HepG2 (cell line): Measurements from ENCODE around the gene NPFFR1. TPM values are rescaled to one million over a fixed set of nuclear protein-coding genes. Genes with fewer than 3 reads are reported as not detected.

Experiments used
- ATF3 ChIP-seq: sonication (generic); formaldehyde crosslinking; IDR thresholded peaks from 2 replicates; pipeline ENCODE4 v1.4.0; 2020; ENCODE audit warnings: missing genetic modification reagents
- BORCS8-MEF2B ChIP-seq: sonication (generic); formaldehyde crosslinking; IDR thresholded peaks from 2 replicates; pipeline ENCODE4 v1.8.0; 2022; ENCODE audit warnings: mild to moderate bottlenecking, missing genetic modification reagents
- BRF2 ChIP-seq: sonication (generic); formaldehyde crosslinking; IDR thresholded peaks from 2 replicates; pipeline ENCODE4 v1.8.1; 2022; ENCODE audit warnings: mild to moderate bottlenecking, missing genetic modification reagents
- FOSL2 ChIP-seq: sonication (generic); formaldehyde crosslinking; IDR thresholded peaks from 2 replicates; pipeline ENCODE4 v1.4.0; 2020; ENCODE audit warnings: missing genetic modification reagents
- HBP1 ChIP-seq: IDR thresholded peaks from 2 replicates; pipeline ENCODE4 v1.6.1; 2016; ENCODE audit warnings: low read depth, control low read depth
- HNF1B ChIP-seq: sonication (generic); formaldehyde crosslinking; IDR thresholded peaks from 2 replicates; pipeline ENCODE4 v1.5.1; 2020; ENCODE audit warnings: mild to moderate bottlenecking, moderate library complexity, missing genetic modification reagents
- KDM2A ChIP-seq: sonication (generic); formaldehyde crosslinking; IDR thresholded peaks from 2 replicates; pipeline ENCODE4 v1.4.0; 2020; ENCODE audit warnings: low read depth, missing genetic modification reagents, borderline replicate concordance
- LCORL ChIP-seq, 2 experiments: fragments of 450-650 bp in 1 of 2; sonication (generic) in 1 of 2; formaldehyde crosslinking in 1 of 2; IDR thresholded peaks; 2 replicates each; pipeline versions ENCODE4 v1.5.0 to v1.6.1; 2017 to 2020; ENCODE audit warnings: antibody characterized with exemption in 1 of 2, missing genetic modification reagents in 1 of 2
- POLR2A ChIP-seq, 2 experiments: IDR thresholded peaks; 2 replicates each; pipeline ENCODE4 v1.6.1; 2011; ENCODE audit warnings: low read depth in 2 of 2, low read length in 2 of 2, mild to moderate bottlenecking in 1 of 2, moderate library complexity in 1 of 2; ENCODE audit not compliant: insufficient read depth in 1 of 2
- ZBTB33 ChIP-seq: sonication (generic); formaldehyde crosslinking; IDR thresholded peaks from 2 replicates; pipeline ENCODE4 v1.4.0; 2020; ENCODE audit warnings: missing genetic modification reagents
- ZBTB42 ChIP-seq: sonication (generic); formaldehyde crosslinking; IDR thresholded peaks from 2 replicates; pipeline ENCODE4 v1.5.0; 2020; ENCODE audit warnings: mild to moderate bottlenecking, missing genetic modification reagents
- ZFX ChIP-seq: sonication (generic); formaldehyde crosslinking; IDR thresholded peaks from 2 replicates; pipeline ENCODE4 v1.4.0; 2020; ENCODE audit warnings: mild to moderate bottlenecking, low read depth, missing genetic modification reagents, moderate library complexity
- ZNF121 ChIP-seq: sonication (generic); formaldehyde crosslinking; IDR thresholded peaks from 2 replicates; pipeline ENCODE4 v1.5.0; 2020; ENCODE audit warnings: mild to moderate bottlenecking, missing genetic modification reagents
- ZNF205 ChIP-seq: IDR thresholded peaks from 2 replicates; pipeline ENCODE4 v1.6.1; 2018; ENCODE audit warnings: missing biosample characterization, missing genetic modification reagents
- ZNF333 ChIP-seq: sonication (generic); formaldehyde crosslinking; IDR thresholded peaks from 2 replicates; pipeline ENCODE4 v1.4.0; 2020; ENCODE audit warnings: mild to moderate bottlenecking, missing genetic modification reagents, borderline replicate concordance
- ZNF414 ChIP-seq: sonication (generic); formaldehyde crosslinking; IDR thresholded peaks from 2 replicates; pipeline ENCODE4 v1.5.0; 2020; ENCODE audit warnings: missing genetic modification reagents
- ZNF615 ChIP-seq: sonication (generic); formaldehyde crosslinking; IDR thresholded peaks from 2 replicates; pipeline ENCODE4 v1.5.0; 2020; ENCODE audit warnings: mild to moderate bottlenecking, missing genetic modification reagents, borderline replicate concordance
- ZNF710 ChIP-seq: sonication (generic); formaldehyde crosslinking; IDR thresholded peaks from 2 replicates; pipeline ENCODE4 v1.5.0; 2020; ENCODE audit warnings: mild to moderate bottlenecking, missing genetic modification reagents, borderline replicate concordance
- ZNF792 ChIP-seq: IDR thresholded peaks from 2 replicates; pipeline ENCODE4 v1.6.1; 2016
- polyA plus RNA-seq, 8 experiments: library from polyadenylated mRNA; depleted of rRNA in 3 of 8; stranded (reverse) in 7 of 8; unstranded in 1 of 8; fragments of >200 nt; fragmentation: Illumina TruSeq in 4 of 8; extraction: Trizol in 4 of 8; gene quantifications; 2 replicates each; pipeline versions ENCODE4 v1.2.1 to v1.2.3, GENCODE V29; 2011 to 2016; ENCODE audit warnings: low read depth in 4 of 8, missing spikeins in 1 of 8, mixed read lengths in 1 of 8; ENCODE audit not compliant: insufficient read depth in 1 of 8
- total RNA-seq, 5 experiments: library from RNA; depleted of rRNA; stranded (reverse); fragments of >200 nt; fragmentation: Illumina TruSeq; extraction: Trizol; gene quantifications; 2 replicates each; pipeline ENCODE4 v1.2.3, GENCODE V29; 2016; ENCODE audit warnings: low read depth in 1 of 5

Gene NPFFR1
- total and polyA plus RNA-seq, 2 of the 13 experiments (the other 11 are each of a cell fraction or from before 2014, with no cell fraction given), result under 0.01 TPM; not detected in 1

- TF ChIP-seq FOSL2 (CRISPR knock-in tag) (peak; percentile 65), ZNF615 (CRISPR knock-in tag) (0 out of 2 replicates have a peak, but pooled peaks have one; percentile 48), ATF3 (0 out of 2 replicates have a peak, but pooled peaks have one; percentile 9), HNF1B (0 out of 2 replicates have a peak, but pooled peaks have one; percentile 5), ZBTB42 (CRISPR knock-in tag) (no peak), BORCS8-MEF2B (CRISPR knock-in tag) (peak; percentile 75), ZBTB33 (CRISPR knock-in tag) (peak; percentile 49), ZNF792 (CRISPR knock-in tag) (0 out of 2 replicates have a peak, but pooled peaks have one; percentile 24), ZNF333 (CRISPR knock-in tag) (peak; percentile 52; the same call in 1 of the 2 replicates), ZFX (CRISPR knock-in tag) (peak; percentile 98), ZNF121 (CRISPR knock-in tag) (peak; percentile 60; the same call in 1 of the 2 replicates), ZNF710 (CRISPR knock-in tag) (no peak; the same call in 1 of the 2 replicates), ZNF414 (peak; percentile 99), POLR2A (IDR thresholded peaks at IDR 0.05; ENCODE audit: insufficient read depth in 1 of 2, low read depth in 2 of 2, low read length in 2 of 2) (peak; percentile 60 to 75; a peak in 3 of 4 replicates), KDM2A (peak; percentile 69), LCORL (IDR thresholded peaks at IDR 0.05) (no peak), LCORL (CRISPR knock-in tag; IDR thresholded peaks at IDR 0.05) (peak; percentile 87), BRF2 (CRISPR knock-in tag) (peak; percentile 34; the same call in 1 of the 2 replicates), ZNF205 (CRISPR knock-in tag) (peak; percentile 67; the same call in 1 of the 2 replicates), HBP1 (CRISPR knock-in tag) (0 out of 2 replicates have a peak, but pooled peaks have one; percentile 46)
Measured at GRCh38 chr10:70323697-70324338, 40.0 kb upstream of the NPFFR1 start (continued).
